HG03135 (cell line): ENCODE measurements around the gene CSMD2.

Experiments used
- ATAC-seq: cut with Tn5 transposase; IDR thresholded peaks from one replicate; pipeline ENCODE4 v1.9.1; 2021; ENCODE audit warnings: mild to moderate bottlenecking, moderate library complexity; ENCODE audit not compliant: unreplicated experiment

The CSMD2 gene

GRCh38 chr1:33656467-33657005 is 508.5 kb downstream of the CSMD2 start:
- no peak for ATAC-seq

DNA sequence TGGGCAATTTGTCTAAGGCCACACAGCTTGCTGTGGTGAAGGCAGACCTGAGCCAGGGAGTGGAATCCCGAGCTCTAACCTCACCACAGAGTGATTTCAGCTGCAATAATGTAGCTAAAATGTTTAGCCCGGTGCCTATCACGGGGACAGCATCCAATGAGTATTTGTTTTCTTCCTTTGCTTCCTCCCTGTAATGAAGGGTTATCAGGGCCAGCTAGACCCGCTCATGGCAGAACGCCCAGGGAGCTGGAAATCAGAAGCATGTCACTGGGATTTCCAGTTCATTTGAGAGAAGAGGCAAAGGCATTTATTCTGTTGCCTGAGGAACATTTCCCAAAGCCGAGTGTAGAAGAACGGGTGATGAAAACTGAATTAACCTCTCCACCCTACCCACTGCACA is 509.5 kb downstream of the CSMD2 start:
- ATAC-seq = no peak

- ATAC-seq = no peak
These were observed 510.7 kb downstream of the CSMD2 start for GRCh38 chr1:33654267-33654834.

GRCh38 chr1:33653226-33653625 is 511.8 kb downstream of the CSMD2 start:
- ATAC-seq = no peak

GRCh38 chr1:33650708-33651107 is 514.3 kb downstream of the CSMD2 start:
- ATAC-seq = no peak

- ATAC-seq = no peak
These were observed 515.3 kb downstream of the CSMD2 start for GRCh38 chr1:33649759-33650158.

DNA sequence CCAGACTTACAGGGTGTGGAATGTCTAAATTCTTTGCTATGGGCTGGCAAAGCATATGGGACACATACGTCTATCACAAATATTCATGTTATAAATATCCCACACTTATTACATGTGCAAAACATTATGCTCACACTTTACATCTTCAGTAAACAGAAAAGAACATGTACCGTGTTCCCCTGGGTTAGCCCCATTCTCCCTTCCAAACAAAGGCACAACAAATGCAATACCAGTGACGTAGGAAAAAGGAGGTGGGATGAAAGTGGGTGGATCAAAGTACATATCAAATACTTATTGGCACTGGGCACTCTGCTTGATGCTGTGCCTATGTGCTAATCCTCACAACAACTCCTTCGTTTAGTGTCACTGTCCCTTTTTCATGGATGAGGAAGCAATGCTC is 521.8 kb downstream of the CSMD2 start:
- ATAC-seq = no peak

- no peak for ATAC-seq
These were observed 523.8 kb downstream of the CSMD2 start for GRCh38 chr1:33641104-33641830.

- no peak for ATAC-seq
These were observed 524.8 kb downstream of the CSMD2 start for GRCh38 chr1:33640114-33640660.

DNA sequence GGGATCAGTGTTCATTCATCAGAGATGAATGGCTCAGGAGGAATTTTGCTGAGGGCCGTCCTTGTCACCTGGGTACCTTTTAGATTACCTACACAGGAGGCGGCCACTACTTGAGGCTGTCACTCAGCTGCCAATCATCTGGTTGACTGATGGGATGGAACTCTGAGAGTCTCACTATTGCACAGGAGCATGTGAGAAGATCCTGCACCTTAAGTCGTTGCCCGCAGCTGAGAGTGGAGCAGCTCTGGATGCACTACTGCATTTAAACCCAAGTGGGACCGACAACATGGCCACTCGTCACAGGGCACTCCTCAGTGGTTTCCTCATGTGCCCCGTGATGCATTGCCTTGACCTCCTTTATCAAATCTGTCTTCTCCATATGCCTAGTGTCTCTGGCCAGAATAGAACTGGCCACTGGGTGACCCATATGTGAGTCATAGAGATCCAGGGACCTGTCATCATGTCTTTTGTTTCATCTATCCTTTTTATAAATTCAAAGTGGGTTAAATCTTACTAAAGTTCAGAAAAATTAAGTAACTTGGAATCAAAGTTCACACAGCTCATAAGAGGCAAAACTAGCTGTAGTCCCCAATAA is 527.1 kb downstream of the CSMD2 start:
- ATAC-seq = no peak

DNA sequence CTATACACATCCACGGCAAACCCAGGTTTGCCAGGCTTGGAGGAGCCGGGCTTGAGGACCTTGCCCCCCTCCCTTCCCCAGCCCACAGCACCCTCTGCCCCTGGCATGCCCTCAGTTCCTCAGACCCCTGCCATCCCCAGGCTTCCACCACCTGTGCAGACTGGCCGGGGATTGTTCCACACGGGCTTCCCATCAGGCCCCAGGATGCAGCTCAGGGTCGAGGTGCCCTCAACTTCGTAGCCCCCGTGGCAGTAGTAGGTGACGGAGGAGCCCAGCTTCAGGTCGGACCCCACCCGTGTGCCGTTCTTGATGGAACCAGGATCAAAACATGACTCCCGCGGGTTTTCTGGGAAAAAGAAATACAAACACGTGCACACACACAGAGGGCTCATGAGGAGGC is 528.8 kb downstream of the CSMD2 start:
- ATAC-seq = no peak

- no peak for ATAC-seq
These were observed 529.6 kb downstream of the CSMD2 start for GRCh38 chr1:33635336-33636012.

- no peak for ATAC-seq
These were observed 530.2 kb downstream of the CSMD2 start for GRCh38 chr1:33634806-33635205.

GRCh38 chr1:33634143-33634542 is 530.9 kb downstream of the CSMD2 start:
- ATAC-seq = no peak

GRCh38 chr1:33633019-33633801 is 531.8 kb downstream of the CSMD2 start:
- peak; percentile 75 for ATAC-seq

DNA sequence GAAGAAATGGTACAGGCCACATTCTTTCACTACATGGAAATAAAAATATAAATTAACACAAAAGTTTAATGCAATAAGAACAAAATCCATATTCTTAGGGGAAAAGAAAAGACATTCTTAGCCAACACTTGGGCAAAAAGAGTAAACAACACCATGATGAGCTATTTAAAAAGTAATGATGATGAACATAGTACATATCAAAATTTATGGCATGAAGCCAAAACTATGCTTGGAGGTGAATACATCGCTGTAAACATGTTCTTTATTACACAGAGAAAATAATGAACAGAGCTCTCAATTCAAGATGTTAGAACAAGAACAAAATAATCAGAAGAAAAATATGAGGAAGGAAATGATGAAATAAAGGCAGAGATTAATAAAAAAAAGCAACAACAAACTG is 534.3 kb downstream of the CSMD2 start:
- ATAC-seq = no peak

DNA sequence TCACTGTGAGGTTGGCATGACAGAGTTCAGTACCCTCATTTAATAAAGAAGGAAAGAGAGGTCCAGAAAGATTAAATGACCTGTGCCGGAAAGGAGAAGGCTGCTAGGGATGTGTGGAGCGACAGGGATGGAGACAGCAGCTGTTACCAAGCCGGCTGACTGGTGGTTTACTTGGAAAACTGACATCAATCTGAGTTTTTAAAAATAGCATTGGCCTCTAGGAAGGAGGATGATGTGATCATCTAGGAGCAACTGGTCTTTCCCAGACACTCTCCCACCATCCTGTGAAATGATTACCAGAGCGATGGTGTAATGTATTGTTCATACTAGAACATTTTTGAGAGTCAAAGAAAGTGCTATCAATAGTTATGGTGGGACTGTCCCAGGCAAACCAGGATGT is 538.2 kb downstream of the CSMD2 start:
- no peak for ATAC-seq

DNA sequence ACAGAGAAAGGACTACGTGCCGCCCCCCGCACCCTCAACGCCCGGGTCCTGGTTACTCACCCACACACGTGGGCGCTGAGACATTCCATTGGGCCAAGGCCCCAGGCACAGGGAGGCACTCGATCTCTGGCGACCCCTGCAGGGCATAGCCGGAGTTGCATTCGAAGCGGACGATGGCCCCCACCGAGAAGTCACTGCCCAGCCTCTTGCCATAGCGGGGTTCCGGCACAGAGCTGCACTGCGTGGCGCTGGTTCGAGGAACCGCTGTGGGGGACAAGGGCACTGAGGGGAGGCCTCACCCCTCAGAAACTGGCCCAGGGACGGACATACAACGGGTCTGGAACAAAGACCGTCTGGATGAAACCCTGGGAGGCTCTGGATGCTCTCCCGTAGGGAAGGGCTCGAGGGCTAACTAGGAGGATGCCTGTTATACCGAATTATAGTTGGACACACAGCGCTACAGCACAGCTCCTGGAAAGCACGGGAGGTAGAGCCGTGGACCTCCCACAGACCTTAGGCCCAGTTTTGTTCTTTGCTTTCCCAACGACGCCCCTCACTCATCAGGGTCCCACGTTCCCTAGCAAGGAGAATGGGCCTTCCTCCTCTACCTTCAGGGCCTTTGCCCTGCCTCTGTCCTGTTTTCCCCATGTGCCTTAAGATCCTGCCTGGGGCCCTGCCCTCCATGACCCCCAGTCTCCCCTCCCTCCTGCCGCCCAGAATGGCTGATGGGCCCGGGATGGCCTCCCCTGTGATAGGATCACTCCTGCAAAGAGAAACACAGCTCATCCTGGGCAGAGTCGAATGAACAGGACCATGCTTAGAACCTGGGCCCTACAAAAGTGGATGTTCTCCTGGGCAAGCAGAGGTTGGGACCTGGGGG is 539.8 kb downstream of the CSMD2 start:
- no peak for ATAC-seq

- no peak for ATAC-seq
These were observed 540.6 kb downstream of the CSMD2 start for GRCh38 chr1:33624261-33624990.
